Measurements from ENCODE around the gene CIITA.

- no peak for TF ChIP-seq POLR2A (IDR thresholded peaks at IDR 0.05)
- no peak for TF ChIP-seq CTCF (IDR thresholded peaks at IDR 0.05)
- peak in 2 of 3 donors; percentile 52 to 59 for TF ChIP-seq POLR2AphosphoS5 (IDR thresholded peaks at IDR 0.05)
- no peak for TF ChIP-seq EP300 (IDR thresholded peaks at IDR 0.05)
These were observed 1.9 kb downstream of the CIITA start for GRCh38 chr16:10878644-10879501.

Measured in stomach (tissue), 4 donors.